Hepatocyte (in vitro differentiated cells): ENCODE results near the gene LAMA4.

ENCODE experiments used
- CTCF ChIP-seq: fragments of 200-600 bp; sonication (generic); IDR thresholded peaks from 2 replicates; pipeline ENCODE4 v1.5.1; 2016; ENCODE audit warnings: antibody characterized with exemption, mild to moderate bottlenecking; ENCODE audit not compliant: poor library complexity
- EZH2 ChIP-seq: fragments of 200-600 bp; sonication (generic); IDR thresholded peaks from 2 replicates; pipeline ENCODE4 v1.6.1; 2016; ENCODE audit warnings: antibody characterized with exemption, mild to moderate bottlenecking, borderline replicate concordance
- EZH2phosphoT487 ChIP-seq: fragments of 200-600 bp; sonication (generic); IDR thresholded peaks from one replicate; pipeline ENCODE4 v1.6.1; 2018; ENCODE audit warnings: antibody characterized with exemption, mild to moderate bottlenecking, low read depth, moderate library complexity; ENCODE audit not compliant: unreplicated experiment, severe bottlenecking

- no peak for TF ChIP-seq CTCF
- no peak for TF ChIP-seq EZH2
- TF ChIP-seq EZH2phosphoT487: no peak
Observed at GRCh38 chr6:112145080-112145573, 109.2 kb downstream of the LAMA4 start.
